ENCODE measurements around the gene STRIP2.
A peak's percentile ranks its signal among the peaks of the same experiment; 100 is the strongest.
"Not testable (repeated sequence)": the region's sequence is repeated elsewhere in the genome, so short reads cannot be mapped to it uniquely, and the experiment has no call there.

STRIP2 gene

GRCh38 chr7:129470411-129470810 is 36.2 kb downstream of the STRIP2 start:
- no peaks in the 10 kb centered on the region for H3K27me3 Mint-ChIP-seq
- H3K4me3 Mint-ChIP-seq = no peak overlapping the region
- no peaks in the 10 kb centered on the region for H3K9me3 Mint-ChIP-seq
- H3K27ac Mint-ChIP-seq = no peak overlapping the region
- peaks cover 10% of the 10 kb centered on the region for H3K4me1 Mint-ChIP-seq
- no peak for DNase-seq
- CTCF ChIA-PET = interaction anchor here (0.7 to 7.7 kb wide), 8 partner anchors 27 to 252 kb away, joined by 3 to 133 read pairs (median 10); no protein-coding TSS in a partner anchor
- peaks cover 4% of the 10 kb centered on the region for H3K36me3 Mint-ChIP-seq

DNA sequence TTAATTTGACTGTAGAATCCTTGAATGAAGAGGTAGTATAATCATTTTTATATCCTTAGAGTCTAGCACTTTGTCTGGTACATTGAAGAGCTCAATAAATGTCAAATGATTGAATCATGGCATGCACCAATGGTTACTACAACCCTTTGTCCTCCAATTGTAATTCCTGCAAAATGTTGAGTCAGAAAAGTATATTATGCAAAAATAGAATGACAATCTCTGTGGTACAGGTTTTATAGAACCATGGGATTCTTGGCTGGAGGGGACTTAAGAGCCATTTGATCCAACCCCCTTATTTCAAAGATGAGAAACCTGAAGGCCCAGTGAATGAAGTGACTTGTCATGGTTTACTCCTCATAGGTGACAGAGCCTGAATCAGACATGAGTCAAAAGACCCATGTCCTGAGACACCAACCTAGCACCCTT is 37.2 kb downstream of the STRIP2 start:
- DNase-seq = no peak
- peaks cover 8% of the 10 kb centered on the region for H3K36me3 Mint-ChIP-seq
- CTCF ChIA-PET = interaction anchor here (0.6 to 7.7 kb wide), 23 partner anchors 9 to 1035 kb away, joined by 3 to 133 read pairs (median 5); partner anchors contain the start of gene STRIP2

DNA sequence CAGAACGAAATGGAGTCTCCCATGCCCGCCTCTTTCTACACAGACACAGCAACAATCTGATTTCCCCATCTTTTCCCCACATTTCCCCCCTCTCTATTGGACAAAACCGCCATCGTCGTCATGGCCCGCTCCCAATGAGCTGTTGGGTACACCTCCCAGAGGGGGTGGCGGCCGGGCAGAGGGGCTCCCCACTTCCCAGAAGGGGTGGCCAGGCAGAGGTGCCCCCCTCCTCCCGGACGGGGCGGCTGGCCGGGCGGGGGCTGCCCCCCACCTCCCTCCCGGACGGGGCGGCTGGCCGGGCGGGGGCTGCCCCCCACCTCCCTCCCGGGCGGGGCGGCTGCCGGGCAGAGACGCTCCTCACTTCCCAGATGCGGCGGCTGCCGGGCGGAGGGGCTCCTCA is 41.7 kb downstream of the STRIP2 start:
- H3K27me3 Mint-ChIP-seq, H3K4me1 Mint-ChIP-seq, CTCF ChIA-PET, H3K9me3 Mint-ChIP-seq, H3K4me3 Mint-ChIP-seq, DNase-seq, H3K36me3 Mint-ChIP-seq, H3K27ac Mint-ChIP-seq: not testable (repeated sequence)

More for the DNA sequence above, 37.2 kb downstream of the STRIP2 start:
- Mint-ChIP-seq H3K9me3 (no peaks in the 10 kb centered on the region), H3K27ac (no peak overlapping the region), H3K4me1 (peaks cover 10% of the 10 kb centered on the region), H3K4me3 (no peak overlapping the region), H3K27me3 (no peaks in the 10 kb centered on the region)

GRCh38 chr7:129476398-129476797 is 42.2 kb downstream of the STRIP2 start:
- DNase-seq, H3K36me3 Mint-ChIP-seq: not testable (repeated sequence)

DNA sequence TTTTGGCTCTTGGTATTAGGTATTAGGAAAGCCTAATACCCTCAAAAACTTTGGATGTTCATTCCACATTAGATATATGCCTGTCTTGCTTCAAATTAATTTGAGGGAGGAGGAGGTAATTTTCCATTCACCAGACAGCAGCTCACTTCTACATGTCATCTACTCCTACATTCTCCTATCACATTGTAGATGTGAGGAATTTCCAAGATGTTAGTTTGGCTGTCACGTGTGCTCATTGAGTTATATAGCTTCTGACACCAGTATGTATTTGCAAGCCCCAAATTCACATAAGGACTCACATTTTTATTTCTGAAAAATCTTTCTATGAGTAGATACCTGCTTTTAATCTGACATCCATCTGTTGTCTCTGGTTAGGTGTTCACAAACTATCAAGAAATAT is 45.6 kb downstream of the STRIP2 start:
- H3K27me3 Mint-ChIP-seq = no peaks in the 10 kb centered on the region
- no peak for DNase-seq
- H3K4me1 Mint-ChIP-seq = no peaks in the 10 kb centered on the region
- H3K9me3 Mint-ChIP-seq = no peaks in the 10 kb centered on the region
- no peak overlapping the region for H3K4me3 Mint-ChIP-seq
- CTCF ChIA-PET = interaction anchor here (1.6 to 2.0 kb wide), 3 partner anchors 8 to 261 kb away, joined by 5 to 8 read pairs (median 8); no protein-coding TSS in a partner anchor
- H3K36me3 Mint-ChIP-seq = peaks cover 9% of the 10 kb centered on the region
- no peak overlapping the region for H3K27ac Mint-ChIP-seq

More at GRCh38 chr7:129476398-129476797, 42.2 kb downstream of the STRIP2 start:
- H3K9me3 Mint-ChIP-seq, H3K4me3 Mint-ChIP-seq, H3K27me3 Mint-ChIP-seq, CTCF ChIA-PET, H3K4me1 Mint-ChIP-seq, H3K27ac Mint-ChIP-seq: not testable (repeated sequence)

DNA sequence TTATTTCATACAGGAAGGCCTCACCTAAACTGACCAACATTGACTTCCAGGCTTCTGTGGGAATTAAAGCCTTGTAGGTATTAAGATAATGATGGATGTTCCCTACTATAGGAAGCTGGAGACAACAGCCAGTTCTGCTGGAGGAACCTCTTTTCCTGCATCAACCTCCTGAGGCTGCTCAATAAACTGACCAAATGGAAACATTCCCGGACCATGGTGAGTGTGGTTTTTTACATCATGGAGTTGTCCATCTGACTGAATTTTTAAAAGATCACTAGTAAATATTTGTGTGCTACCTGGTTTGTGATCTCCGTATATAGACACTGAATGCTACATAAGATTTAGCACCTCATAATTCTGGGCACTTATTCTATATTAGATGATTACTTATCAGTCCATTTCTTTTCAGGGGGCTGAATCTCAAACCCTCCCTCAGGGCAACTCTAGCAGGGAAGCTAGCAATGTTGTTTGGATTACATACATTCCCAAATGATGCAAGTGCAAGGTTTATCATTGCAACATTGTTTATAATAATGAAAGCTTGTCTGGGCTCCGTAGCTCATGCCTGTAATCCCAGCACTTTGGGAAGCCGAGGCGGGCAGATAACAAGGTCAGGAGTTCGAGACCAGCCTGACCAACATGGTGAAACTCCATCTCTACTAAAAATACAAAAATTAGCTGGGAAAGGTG is 46.6 kb downstream of the STRIP2 start:
- DNase-seq = no peak
- no peaks in the 10 kb centered on the region for H3K9me3 Mint-ChIP-seq
- peaks cover 3% of the 10 kb centered on the region for H3K36me3 Mint-ChIP-seq

GRCh38 chr7:129481376-129481775 is 47.1 kb downstream of the STRIP2 start:
- H3K27ac Mint-ChIP-seq, DNase-seq, H3K4me1 Mint-ChIP-seq, H3K9me3 Mint-ChIP-seq, H3K27me3 Mint-ChIP-seq, H3K36me3 Mint-ChIP-seq, H3K4me3 Mint-ChIP-seq: not testable (repeated sequence)
- CTCF ChIA-PET = interaction anchor here (0.6 to 2.0 kb wide), 4 partner anchors 10 to 689 kb away, joined by 3 to 8 read pairs (median 4); no protein-coding TSS in a partner anchor

More for the DNA sequence above, 46.6 kb downstream of the STRIP2 start:
- Mint-ChIP-seq H3K4me1 (no peaks in the 10 kb centered on the region), H3K4me3 (no peak overlapping the region), H3K27ac (no peak overlapping the region), H3K27me3 (no peaks in the 10 kb centered on the region)
- CTCF ChIA-PET = interaction anchor here (0.6 to 2.0 kb wide), 5 partner anchors 9 to 688 kb away, joined by 3 to 8 read pairs (median 4); no protein-coding TSS in a partner anchor

DNA sequence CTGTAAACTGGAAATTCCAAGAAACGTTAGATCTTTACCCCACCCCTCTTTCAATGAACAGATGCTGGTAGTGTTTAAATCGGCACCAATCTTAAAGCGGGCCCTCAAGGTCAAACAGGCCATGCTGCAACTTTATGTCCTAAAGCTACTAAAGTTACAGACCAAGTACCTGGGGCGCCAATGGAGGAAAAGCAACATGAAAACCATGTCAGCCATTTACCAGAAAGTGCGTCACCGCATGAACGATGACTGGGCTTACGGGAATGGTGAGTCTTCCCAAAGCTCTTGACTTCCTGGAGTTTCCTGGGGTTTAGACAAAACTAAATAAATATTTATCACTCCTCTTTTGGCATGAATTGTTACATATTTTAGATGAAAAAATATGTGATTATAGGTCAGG is 48.5 kb downstream of the STRIP2 start:
- H3K4me3 Mint-ChIP-seq = no peak overlapping the region
- no peaks in the 10 kb centered on the region for H3K27me3 Mint-ChIP-seq
- peaks cover 9% of the 10 kb centered on the region for H3K36me3 Mint-ChIP-seq
- no peak overlapping the region for H3K27ac Mint-ChIP-seq
- H3K9me3 Mint-ChIP-seq = no peaks in the 10 kb centered on the region
- no peak for DNase-seq
- CTCF ChIA-PET = no interaction called here
- H3K4me1 Mint-ChIP-seq = no peaks in the 10 kb centered on the region

DNA sequence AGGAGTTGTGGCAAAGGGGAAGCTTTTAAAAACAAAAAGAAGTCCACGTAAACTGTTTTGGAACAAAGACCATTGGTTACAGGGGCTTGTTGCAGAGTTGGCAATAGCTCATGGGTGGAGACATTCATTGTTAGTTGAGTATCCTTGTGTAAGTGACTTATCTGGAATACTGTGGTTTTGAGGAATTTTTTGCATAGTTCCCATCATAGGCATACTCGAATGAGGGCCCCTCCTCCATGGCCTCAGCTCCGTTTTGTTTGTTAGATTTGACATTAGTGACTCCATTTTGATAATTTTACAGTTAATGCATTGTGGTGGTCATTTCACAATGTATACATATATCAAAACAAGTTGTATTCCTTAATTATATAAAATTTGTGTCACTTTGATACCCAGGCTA is 55.3 kb downstream of the STRIP2 start:
- Mint-ChIP-seq H3K4me1 (peaks cover 17% of the 10 kb centered on the region), H3K9me3 (no peaks in the 10 kb centered on the region), H3K4me3 (no peak overlapping the region), H3K36me3 (peaks cover 9% of the 10 kb centered on the region), H3K27me3 (no peaks in the 10 kb centered on the region), H3K27ac (no peak overlapping the region)
- no peak for DNase-seq
- CTCF ChIA-PET = no interaction called here

DNA sequence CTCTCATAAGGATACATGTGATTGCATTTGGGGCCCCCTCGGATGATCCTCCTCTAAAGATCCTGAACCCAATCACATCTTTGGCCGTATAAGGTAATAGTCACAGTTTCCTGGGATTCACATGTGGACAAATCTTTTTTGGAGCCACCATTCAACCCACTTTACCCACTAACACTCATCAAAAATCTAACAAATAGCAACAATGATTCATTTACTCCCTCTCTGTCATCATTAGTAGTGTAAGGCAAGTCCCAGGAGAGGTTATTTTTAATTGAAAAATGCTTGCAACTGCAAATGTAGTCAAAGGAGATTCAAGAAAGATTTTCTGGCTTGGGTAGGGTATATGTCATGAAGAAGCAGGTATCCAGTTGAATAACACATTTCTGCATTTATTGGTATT is 58.2 kb downstream of the STRIP2 start:
- Mint-ChIP-seq H3K4me3 (no peak overlapping the region), H3K4me1 (peaks cover 34% of the 10 kb centered on the region), H3K36me3 (peaks cover 2% of the 10 kb centered on the region), H3K9me3 (no peaks in the 10 kb centered on the region), H3K27ac (no peak overlapping the region), H3K27me3 (no peaks in the 10 kb centered on the region)
- DNase-seq = no peak
- CTCF ChIA-PET = no interaction called here

GRCh38 chr7:129493555-129493954 is 59.3 kb downstream of the STRIP2 start:
- H3K27ac Mint-ChIP-seq = peak overlapping the region; percentile 12

DNA sequence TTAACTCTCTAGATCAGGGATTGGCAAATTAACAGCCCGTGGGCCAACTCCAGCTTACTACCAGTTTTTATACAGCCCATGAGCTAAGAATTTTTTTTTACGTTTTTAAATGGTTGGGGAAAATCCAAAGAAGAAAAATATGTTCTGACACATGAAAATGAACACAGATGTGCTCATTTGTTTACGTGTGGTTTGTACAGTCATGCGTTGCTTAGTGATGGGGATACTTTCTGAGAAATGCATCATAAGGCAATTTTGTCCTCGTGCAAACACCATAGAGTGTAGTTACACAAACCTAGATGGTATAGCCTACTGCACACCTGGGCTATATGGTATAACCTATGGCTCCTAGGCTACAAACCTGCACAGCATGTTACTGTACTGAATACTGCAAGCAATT is 59.8 kb downstream of the STRIP2 start:
- DNase-seq = no peak
- CTCF ChIA-PET = interaction anchor here (0.5 to 1.3 kb wide), 4 partner anchors 56 to 330 kb away, joined by 3 read pairs; no protein-coding TSS in a partner anchor
- Mint-ChIP-seq H3K9me3 (no peaks in the 10 kb centered on the region), H3K4me1 (peaks cover 42% of the 10 kb centered on the region), H3K4me3 (no peak overlapping the region), H3K36me3 (no peaks in the 10 kb centered on the region), H3K27ac (peak overlapping the region; percentile 12), H3K27me3 (peaks cover 4% of the 10 kb centered on the region)

More at GRCh38 chr7:129493555-129493954, 59.3 kb downstream of the STRIP2 start:
- Mint-ChIP-seq H3K4me3 (no peak overlapping the region), H3K36me3 (peaks cover 2% of the 10 kb centered on the region), H3K4me1 (peaks cover 38% of the 10 kb centered on the region), H3K9me3 (no peaks in the 10 kb centered on the region), H3K27me3 (peaks cover 4% of the 10 kb centered on the region)
- DNase-seq = no peak
- CTCF ChIA-PET = interaction anchor here (0.5 to 1.3 kb wide), 4 partner anchors 56 to 330 kb away, joined by 3 read pairs; no protein-coding TSS in a partner anchor

GRCh38 chr7:129495987-129496386 is 61.8 kb downstream of the STRIP2 start:
- no peak for DNase-seq
- H3K27me3 Mint-ChIP-seq = peaks cover 4% of the 10 kb centered on the region
- H3K4me1 Mint-ChIP-seq = peaks cover 50% of the 10 kb centered on the region
- no peaks in the 10 kb centered on the region for H3K9me3 Mint-ChIP-seq
- peak overlapping the region; percentile 47 for H3K27ac Mint-ChIP-seq
- no peaks in the 10 kb centered on the region for H3K36me3 Mint-ChIP-seq
- CTCF ChIA-PET = interaction anchor here (1.2 kb wide), 1 partner anchor 120 kb away, joined by 3 read pairs; no protein-coding TSS in a partner anchor
- H3K4me3 Mint-ChIP-seq = no peak overlapping the region

- Mint-ChIP-seq H3K9me3 (no peaks in the 10 kb centered on the region), H3K27me3 (peaks cover 4% of the 10 kb centered on the region), H3K27ac (no peak overlapping the region), H3K4me1 (peaks cover 56% of the 10 kb centered on the region), H3K4me3 (no peak overlapping the region), H3K36me3 (no peaks in the 10 kb centered on the region)
- CTCF ChIA-PET = interaction anchor here (1.2 kb wide), 1 partner anchor 120 kb away, joined by 3 read pairs; no protein-coding TSS in a partner anchor
- no peak for DNase-seq
Observed at GRCh38 chr7:129496653-129497052, 62.4 kb downstream of the STRIP2 start.

- Mint-ChIP-seq H3K9me3 (no peaks in the 10 kb centered on the region), H3K4me3 (no peak overlapping the region), H3K27me3 (peaks cover 4% of the 10 kb centered on the region), H3K27ac (no peak overlapping the region), H3K36me3 (no peaks in the 10 kb centered on the region), H3K4me1 (peaks cover 59% of the 10 kb centered on the region)
- no peak for DNase-seq
- CTCF ChIA-PET = no interaction called here
Observed at GRCh38 chr7:129497156-129497555, 62.9 kb downstream of the STRIP2 start.
